ENCODE measurements around the gene ZSCAN10. TPM values are rescaled to one million over a fixed set of nuclear protein-coding genes. Genes with fewer than 3 reads are reported as not detected.

The ZSCAN10 gene
- total RNA-seq, 2 experiments from 2014 or later, result 0.29 to 0.35 TPM

DNA sequence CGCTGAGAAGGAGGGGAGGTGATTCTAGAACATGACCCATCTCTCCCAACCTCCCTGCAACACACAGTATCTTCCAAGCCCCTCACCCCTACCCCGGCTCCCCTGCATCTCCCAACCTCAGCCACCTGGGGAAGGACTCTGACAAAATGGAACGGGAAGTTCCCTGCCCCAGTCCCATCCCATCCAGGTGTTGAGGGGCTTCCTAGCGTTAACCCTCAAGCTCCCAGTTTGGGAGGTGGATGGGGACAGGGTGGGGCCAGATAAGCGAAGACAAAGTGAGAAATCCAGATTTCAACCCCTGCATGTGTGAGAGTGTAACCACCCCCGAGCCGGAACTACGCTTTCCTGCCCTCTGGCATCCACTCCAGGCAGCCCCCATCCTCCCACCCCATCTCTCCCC, 1.8 kb downstream of the ZSCAN10 start:
- CTCF ChIA-PET, result interaction anchor here (0.9 to 6.2 kb wide), 11 partner anchors 8 to 47 kb away, joined by 3 to 38 read pairs (median 5); partner anchors contain the start of genes IL32 and ZNF213
- H3K9me3 Mint-ChIP-seq, result no peaks in the 10 kb centered on the region
- H3K27me3 Mint-ChIP-seq, result no peaks in the 10 kb centered on the region
- no peak overlapping the region for H3K4me3 Mint-ChIP-seq
- H3K4me1 Mint-ChIP-seq, result peaks cover 67% of the 10 kb centered on the region
- POLR2A ChIA-PET, result interaction anchor here (1.0 to 1.4 kb wide), 2 partner anchors 26 to 32 kb away, joined by 3 read pairs; partner anchors contain the start of gene IL32
- DNase-seq, result no peak
- H3K27ac Mint-ChIP-seq, result no peak overlapping the region
- no peaks in the 10 kb centered on the region for H3K36me3 Mint-ChIP-seq (ENCODE audit: low read depth)

DNA sequence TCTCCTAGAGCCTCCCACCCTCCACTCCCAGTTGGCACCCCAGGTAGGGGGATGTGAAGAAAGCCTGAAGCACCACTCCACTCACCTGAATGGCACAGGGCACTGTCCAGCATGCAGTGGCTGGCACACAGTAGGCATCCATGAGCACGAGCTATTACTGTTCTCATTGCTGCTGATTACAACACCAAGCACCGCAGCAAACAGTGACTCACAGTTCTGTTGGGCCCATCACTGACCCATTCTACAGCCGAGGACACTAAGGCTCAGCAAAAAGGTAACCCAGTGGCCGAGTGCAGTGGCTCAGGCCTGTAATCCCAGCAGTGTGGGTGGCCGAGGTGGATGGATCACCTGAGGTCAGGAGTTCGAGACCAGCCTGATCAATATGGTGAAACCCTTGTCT, 2.7 kb downstream of the ZSCAN10 start:
- Mint-ChIP-seq H3K36me3 (ENCODE audit: low read depth) (no peaks in the 10 kb centered on the region), H3K9me3 (no peaks in the 10 kb centered on the region), H3K4me1 (peaks cover 68% of the 10 kb centered on the region), H3K4me3 (no peak overlapping the region), H3K27me3 (no peaks in the 10 kb centered on the region), H3K27ac (no peak overlapping the region)
- POLR2A ChIA-PET, result interaction anchor here (0.7 to 1.4 kb wide), 3 partner anchors 21 to 31 kb away, joined by 3 read pairs; partner anchors contain the start of gene IL32
- no peak for DNase-seq
- CTCF ChIA-PET, result interaction anchor here (0.6 to 6.2 kb wide), 17 partner anchors 7 to 69 kb away, joined by 3 to 38 read pairs (median 5); partner anchors contain the start of gene IL32

DNA sequence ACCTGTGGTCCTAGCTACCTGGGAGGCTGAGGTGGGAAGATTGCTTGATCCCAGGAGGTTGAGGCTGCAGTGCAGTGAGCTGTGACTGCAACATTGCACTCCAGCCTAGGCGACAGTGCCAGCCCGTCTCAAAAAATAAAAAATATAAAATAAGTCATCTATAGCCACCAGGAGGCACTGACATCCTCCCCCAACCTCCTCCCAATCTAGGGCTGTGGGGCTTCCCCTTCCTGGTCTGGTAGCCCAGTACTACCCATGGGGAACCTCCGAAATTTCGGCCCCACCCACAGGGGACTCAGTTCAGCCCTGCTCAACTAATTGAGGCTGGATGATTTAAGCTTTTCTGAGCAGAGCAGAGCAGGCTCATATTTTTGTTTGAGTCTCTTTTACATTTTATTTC, 3.2 kb downstream of the ZSCAN10 start:
- peak; percentile 74 for DNase-seq
- Mint-ChIP-seq H3K4me1 (peaks cover 68% of the 10 kb centered on the region), H3K27ac (peak overlapping the region; percentile 80), H3K27me3 (no peaks in the 10 kb centered on the region), H3K36me3 (ENCODE audit: low read depth) (no peaks in the 10 kb centered on the region), H3K4me3 (peak overlapping the region; percentile 32), H3K9me3 (no peaks in the 10 kb centered on the region)
- CTCF ChIA-PET, result interaction anchor here (0.6 to 6.2 kb wide), 21 partner anchors 7 to 70 kb away, joined by 3 to 38 read pairs (median 5); partner anchors contain the start of gene IL32
- POLR2A ChIA-PET, result interaction anchor here (1.4 kb wide), 1 partner anchor 30 kb away, joined by 3 read pairs; the partner anchor contains the start of gene IL32

DNA sequence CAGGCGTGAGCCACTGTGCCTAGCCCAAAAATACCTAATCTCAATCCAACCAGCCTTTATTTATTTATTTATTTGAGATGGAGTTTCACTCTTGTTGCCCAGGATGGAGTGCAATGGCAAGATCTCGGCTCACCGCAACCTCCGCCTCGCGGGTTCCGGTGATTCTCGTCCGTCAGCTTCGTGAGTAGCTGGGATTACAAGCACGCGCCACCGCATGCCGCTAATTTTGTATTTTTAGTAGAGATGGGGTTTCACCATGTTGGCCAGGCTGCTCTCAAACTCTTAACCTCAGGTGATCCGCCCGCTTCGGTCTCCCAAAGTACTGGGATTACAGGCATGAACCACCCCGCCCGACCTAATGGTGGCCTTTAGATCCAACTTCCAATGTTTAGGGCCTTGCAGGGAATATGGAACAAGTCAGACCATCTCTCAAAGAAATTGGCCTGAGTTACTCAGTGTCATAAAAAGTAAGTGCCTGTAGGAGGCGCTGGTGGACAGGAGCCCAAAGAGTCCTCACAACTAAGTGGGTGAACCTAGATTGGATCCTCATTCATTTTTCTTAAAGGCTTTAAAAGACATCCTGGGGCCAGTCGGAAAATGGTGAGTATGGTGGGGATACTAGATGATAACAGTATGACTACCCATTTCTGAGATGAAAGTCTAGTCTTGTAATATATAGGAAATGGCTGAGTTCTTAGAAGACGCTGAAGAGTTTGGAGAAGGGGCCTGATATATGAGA, 4.6 kb downstream of the ZSCAN10 start:
- H3K4me1 Mint-ChIP-seq, result peaks cover 62% of the 10 kb centered on the region

DNA sequence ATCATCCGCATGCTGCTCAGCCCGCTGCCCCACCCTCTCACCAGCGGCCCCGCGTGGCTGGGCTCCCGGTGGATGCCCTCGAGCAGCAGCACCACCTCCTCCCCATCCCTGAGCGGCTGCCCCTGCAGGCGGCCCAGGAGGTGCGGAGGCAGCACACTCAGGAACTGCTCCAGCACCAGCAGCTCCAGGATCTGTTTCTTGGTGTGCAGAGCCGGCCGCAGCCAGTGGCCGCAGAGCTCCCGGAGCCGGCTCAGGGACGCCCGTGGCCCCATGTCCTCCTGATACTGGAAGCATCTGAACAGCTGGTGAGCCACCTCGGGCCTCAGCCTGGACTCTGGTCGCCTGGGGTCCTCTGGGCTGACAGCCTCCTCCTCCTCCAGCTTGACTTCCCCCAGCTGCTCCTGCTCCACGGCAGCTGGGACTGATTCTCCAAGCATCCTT, 6.6 kb downstream of the ZSCAN10 start:
- no peak overlapping the region for H3K4me3 Mint-ChIP-seq
- no peaks in the 10 kb centered on the region for H3K9me3 Mint-ChIP-seq
- H3K27me3 Mint-ChIP-seq, result no peaks in the 10 kb centered on the region
- H3K27ac Mint-ChIP-seq, result no peak overlapping the region
- peaks cover 60% of the 10 kb centered on the region for H3K4me1 Mint-ChIP-seq
- no peaks in the 10 kb centered on the region for H3K36me3 Mint-ChIP-seq (ENCODE audit: low read depth)
- ChIA-PET CTCF (interaction anchor here (0.9 to 2.4 kb wide), 5 partner anchors 9 to 42 kb away, joined by 3 to 11 read pairs (median 3); partner anchors contain the start of gene ZNF213), POLR2A (no interaction called here)
- DNase-seq, result no peak

More for the DNA sequence above, 4.6 kb downstream of the ZSCAN10 start:
- CTCF ChIA-PET, result interaction anchor here (0.8 to 5.1 kb wide), 6 partner anchors 8 to 38 kb away, joined by 3 to 38 read pairs (median 4); no protein-coding TSS in a partner anchor
- H3K4me3 Mint-ChIP-seq, result no peak overlapping the region
- POLR2A ChIA-PET, result interaction anchor here (0.7 kb wide), 1 partner anchor 20 kb away, joined by 5 read pairs; no protein-coding TSS in a partner anchor
- peak; percentile 64 for DNase-seq
- H3K9me3 Mint-ChIP-seq, result no peaks in the 10 kb centered on the region
- H3K27ac Mint-ChIP-seq, result peak overlapping the region; percentile 11
- H3K36me3 Mint-ChIP-seq (ENCODE audit: low read depth), result no peaks in the 10 kb centered on the region
- no peaks in the 10 kb centered on the region for H3K27me3 Mint-ChIP-seq

DNA sequence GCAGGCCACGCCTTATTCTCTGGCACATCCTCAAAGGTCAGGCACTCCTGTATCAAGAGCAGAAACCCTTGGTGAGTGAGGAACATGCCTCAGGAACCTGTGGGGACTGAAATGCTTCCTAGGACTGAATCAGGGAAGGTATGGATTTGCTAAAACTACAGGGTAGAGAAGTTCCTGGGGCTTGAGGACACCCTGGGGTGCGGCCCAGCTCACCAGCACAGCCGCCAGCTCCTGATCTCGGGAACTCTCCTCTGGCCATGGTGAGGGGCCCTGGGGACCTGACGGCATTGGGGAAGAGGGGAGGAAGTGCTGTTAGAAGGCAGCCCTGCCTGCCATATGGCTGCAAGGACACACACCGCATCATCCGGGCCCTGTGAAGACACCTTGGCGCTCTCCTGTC, 7.5 kb downstream of the ZSCAN10 start:
- DNase-seq, result no peak
- H3K27ac Mint-ChIP-seq, result peak overlapping the region; percentile 81
- no peaks in the 10 kb centered on the region for H3K9me3 Mint-ChIP-seq
- POLR2A ChIA-PET, result no interaction called here
- no peaks in the 10 kb centered on the region for H3K36me3 Mint-ChIP-seq (ENCODE audit: low read depth)
- peaks cover 62% of the 10 kb centered on the region for H3K4me1 Mint-ChIP-seq
- CTCF ChIA-PET, result interaction anchor here (1.5 to 5.6 kb wide), 4 partner anchors 7 to 43 kb away, joined by 3 to 38 read pairs (median 10); partner anchors contain the start of genes ZNF213 and ZSCAN10
- no peak overlapping the region for H3K4me3 Mint-ChIP-seq
- H3K27me3 Mint-ChIP-seq, result no peaks in the 10 kb centered on the region

DNA sequence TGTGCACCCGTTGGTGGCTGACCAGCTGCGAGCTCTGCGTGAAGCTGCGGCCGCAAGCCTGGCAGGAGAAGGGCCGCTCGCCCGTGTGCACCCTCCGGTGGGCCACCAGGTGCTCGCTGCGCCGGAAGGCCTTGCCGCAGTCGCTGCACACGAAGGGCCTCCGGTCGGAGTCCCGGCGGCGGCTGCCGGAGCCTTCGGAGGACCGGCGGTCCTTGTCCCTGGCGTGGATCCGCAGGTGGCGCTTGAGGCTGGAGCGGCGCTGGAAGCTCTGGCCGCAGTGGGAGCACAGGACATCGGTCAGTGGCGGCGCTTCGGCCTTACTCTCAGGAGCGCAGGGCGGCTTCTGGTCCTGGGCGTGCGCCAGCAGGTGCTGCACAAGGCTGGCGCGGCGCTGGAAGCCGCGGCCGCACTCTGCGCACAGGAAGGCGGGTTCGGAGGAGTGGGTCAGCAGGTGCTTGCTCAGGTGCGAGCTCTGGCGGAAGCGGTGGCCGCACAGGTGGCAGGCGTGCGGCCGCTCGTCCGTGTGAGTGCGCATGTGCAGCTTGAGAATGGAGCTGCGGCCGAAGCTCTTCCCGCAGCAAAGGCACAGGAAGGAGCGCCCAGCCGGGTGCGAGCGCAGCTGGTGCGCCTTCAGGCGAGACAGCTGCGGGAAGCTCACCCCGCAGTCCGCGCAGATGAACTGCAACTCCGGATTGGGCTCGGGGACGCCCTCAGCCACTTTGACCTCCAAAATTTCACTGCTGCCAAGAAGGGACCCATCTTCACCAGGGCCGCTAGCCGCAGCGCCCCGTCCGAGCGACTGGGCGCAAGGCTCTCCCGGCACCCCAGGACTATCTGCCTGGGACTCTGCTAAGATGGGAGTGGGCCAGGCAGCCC, 9.1 kb downstream of the ZSCAN10 start:
- H3K36me3 Mint-ChIP-seq (ENCODE audit: low read depth), result peaks cover 6% of the 10 kb centered on the region
- no peak for DNase-seq
- H3K4me1 Mint-ChIP-seq, result peaks cover 62% of the 10 kb centered on the region
- ChIA-PET POLR2A (no interaction called here), CTCF (interaction anchor here (0.9 to 5.6 kb wide), 5 partner anchors 8 to 40 kb away, joined by 3 to 38 read pairs (median 8); partner anchors contain the start of gene ZSCAN10)
- H3K4me3 Mint-ChIP-seq, result no peak overlapping the region
- no peaks in the 10 kb centered on the region for H3K9me3 Mint-ChIP-seq
- H3K27me3 Mint-ChIP-seq, result no peaks in the 10 kb centered on the region
- H3K27ac Mint-ChIP-seq, result no peak overlapping the region

DNA sequence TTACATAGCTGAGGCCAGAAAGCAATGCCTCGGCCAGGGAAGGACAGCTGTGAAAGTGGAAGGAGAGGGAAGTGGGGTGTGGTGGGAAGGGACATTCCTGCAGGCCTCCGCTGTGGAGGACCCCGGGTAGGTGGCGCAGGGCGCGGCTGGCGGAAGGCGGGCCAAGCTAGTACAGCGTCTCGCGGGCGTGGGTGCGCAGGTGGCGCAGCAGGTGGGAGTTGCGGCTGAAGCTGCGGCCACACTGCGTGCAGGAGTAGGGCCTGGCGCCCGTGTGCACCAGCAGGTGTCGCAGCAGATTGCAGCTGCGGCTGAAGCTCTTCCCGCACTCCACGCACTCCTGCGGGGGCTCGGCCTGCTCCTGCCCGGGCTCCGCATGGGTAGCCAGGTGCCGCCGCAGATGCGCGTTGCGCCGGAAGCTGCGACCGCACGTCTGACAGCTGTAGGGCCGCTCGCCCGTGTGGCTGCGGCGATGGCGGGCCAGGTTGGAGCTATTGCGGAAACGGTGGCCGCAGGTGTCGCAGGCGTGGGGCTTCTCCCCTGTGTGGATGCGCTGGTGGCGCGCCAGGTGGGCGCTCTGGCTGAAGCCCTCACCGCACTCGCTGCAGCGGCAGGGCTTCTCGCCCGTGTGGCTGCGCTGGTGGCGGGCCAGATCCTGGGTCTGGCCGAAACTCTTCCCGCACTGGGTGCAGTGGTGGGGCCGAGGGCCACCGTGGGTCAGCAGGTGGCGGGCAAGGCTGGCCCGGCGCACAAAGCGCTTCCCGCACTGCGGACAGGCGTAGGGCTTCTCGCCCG, 10.0 kb downstream of the ZSCAN10 start:
- POLR2A ChIA-PET, result no interaction called here
- no peak for DNase-seq
- Mint-ChIP-seq H3K9me3 (no peaks in the 10 kb centered on the region), H3K27me3 (no peaks in the 10 kb centered on the region), H3K4me1 (peaks cover 63% of the 10 kb centered on the region), H3K36me3 (ENCODE audit: low read depth) (peaks cover 8% of the 10 kb centered on the region), H3K4me3 (no peak overlapping the region), H3K27ac (no peak overlapping the region)
- CTCF ChIA-PET, result interaction anchor here (0.9 to 5.6 kb wide), 4 partner anchors 9 to 40 kb away, joined by 3 to 38 read pairs (median 4); partner anchors contain the start of gene ZSCAN10

DNA sequence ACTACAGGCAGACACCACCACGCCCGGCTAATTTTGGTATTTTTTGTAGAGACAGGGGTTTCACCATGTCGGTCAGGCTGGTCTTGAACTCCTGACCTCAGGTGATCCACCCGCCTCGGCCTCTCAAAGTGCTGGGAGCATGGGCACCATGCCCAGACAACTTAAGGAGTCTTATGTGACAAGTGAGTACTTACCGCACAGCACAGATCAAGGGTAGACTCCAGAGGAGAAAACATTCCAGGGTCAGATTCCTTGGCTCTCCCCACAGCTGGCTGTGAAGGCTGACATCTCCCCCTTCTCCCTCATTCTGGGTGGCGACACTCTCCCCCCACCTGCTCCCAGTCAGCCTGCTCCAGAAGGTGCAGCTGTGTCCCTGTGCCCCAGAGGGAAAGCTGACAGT, 10.6 kb downstream of the ZSCAN10 start:
- H3K27me3 Mint-ChIP-seq, result no peaks in the 10 kb centered on the region
- ChIA-PET POLR2A (no interaction called here), CTCF (interaction anchor here (1.1 to 5.6 kb wide), 3 partner anchors 8 to 24 kb away, joined by 3 to 38 read pairs (median 6); partner anchors contain the start of gene ZSCAN10)
- H3K27ac Mint-ChIP-seq, result peak overlapping the region; percentile 88
- peaks cover 64% of the 10 kb centered on the region for H3K4me1 Mint-ChIP-seq
- no peak for DNase-seq
- H3K4me3 Mint-ChIP-seq, result peak overlapping the region; percentile 17
- H3K36me3 Mint-ChIP-seq (ENCODE audit: low read depth), result peaks cover 8% of the 10 kb centered on the region
- no peaks in the 10 kb centered on the region for H3K9me3 Mint-ChIP-seq

DNA sequence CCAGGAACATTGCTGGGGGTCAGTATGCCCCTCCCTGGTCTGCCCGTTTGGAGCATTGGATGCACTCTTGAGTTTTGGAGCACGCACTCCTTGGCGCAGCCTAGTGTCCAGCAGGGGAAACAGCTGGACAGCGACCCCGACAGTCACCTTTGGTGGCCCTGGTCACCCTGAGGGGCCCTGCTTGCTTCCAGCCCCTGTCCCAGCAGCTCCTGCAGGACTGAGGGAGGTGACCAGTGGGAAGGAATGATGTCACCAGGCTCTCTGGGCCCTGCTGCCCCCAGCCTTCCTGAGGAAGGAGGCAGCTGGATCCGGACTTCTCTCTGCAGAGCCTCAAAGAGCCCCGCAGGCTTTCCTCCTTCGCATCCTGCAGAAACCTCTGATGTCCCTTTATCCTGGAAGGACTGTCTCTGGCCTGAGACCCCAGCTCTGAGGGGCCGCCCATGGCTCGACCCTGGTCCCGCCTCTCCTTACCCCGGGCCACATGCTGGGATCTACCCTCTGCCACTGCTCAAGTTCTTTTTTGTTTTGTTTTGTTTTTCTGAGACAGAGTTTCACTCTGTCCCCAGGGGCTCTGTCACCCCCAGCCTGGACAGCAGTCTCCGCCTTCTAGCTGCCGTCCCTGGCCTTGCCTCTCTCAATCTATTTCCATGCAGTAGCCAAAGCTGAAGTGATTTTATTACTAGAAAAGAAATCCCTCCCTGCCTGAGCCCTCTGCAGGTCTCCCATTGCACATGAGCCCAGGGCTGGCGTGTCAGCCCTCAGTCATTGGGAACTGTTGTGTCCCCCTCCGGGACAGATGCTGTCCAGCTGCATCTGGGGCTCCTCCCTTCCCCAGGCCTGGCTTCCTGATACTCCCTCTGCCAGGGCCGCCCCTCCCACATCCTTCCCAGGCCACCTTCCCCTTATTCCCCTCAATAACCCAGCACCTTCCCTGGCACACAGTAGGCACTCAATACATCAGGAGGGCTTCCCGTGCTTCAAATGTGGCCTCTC, 11.6 kb downstream of the ZSCAN10 start:
- Mint-ChIP-seq H3K4me3 (peak overlapping the region; percentile 69), H3K27me3 (no peaks in the 10 kb centered on the region), H3K4me1 (peaks cover 64% of the 10 kb centered on the region), H3K27ac (peak overlapping the region; percentile 89), H3K36me3 (ENCODE audit: low read depth) (peaks cover 13% of the 10 kb centered on the region), H3K9me3 (no peaks in the 10 kb centered on the region)
- DNase-seq, result no peak
- CTCF ChIA-PET, result interaction anchor here (1.0 to 5.6 kb wide), 6 partner anchors 11 to 44 kb away, joined by 3 to 38 read pairs (median 4); partner anchors contain the start of gene ZSCAN10
- POLR2A ChIA-PET, result no interaction called here

Measured in activated CD4-positive, alpha-beta T cell treated with anti-CD3 and anti-CD28 coated beads, Interleukin-2, amount 10 ng/mL, durations not matched to agents 7 days and 5 days (primary cell).